Kidney capillary endothelial cell (primary cell): ENCODE data around the gene INSIG1.

Source experiments
- DNase-seq: peaks from one replicate; pipeline ENCODE4 v3.0.0-alpha.2; 2018; ENCODE audit warnings: low spot score

Gene INSIG1

GRCh38 chr7:155266440-155266839 is 31.2 kb upstream of the INSIG1 start:
- DNase-seq = no peak

DNA sequence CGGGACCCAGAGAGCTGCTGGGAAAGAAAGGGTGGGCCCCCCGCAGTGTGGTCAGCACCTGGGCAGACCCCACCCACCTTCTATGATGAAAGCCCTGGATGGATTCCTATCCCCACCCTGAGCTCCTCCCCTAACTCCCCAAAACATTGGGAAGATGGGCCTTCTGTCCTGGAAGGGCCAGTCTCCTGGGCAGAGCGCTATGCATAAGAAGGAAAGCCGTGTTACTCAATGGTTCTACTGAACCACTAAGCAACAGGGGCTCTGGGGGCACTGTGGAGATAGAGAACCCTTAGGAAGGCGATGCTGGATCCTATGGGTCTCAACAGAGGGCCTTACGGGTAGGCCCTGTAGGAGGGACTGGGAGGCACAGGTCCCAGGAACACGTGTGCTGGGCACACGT is 30.7 kb upstream of the INSIG1 start:
- no peak for DNase-seq

- no peak for DNase-seq
Observed at GRCh38 chr7:155267436-155267835, 30.2 kb upstream of the INSIG1 start.

DNA sequence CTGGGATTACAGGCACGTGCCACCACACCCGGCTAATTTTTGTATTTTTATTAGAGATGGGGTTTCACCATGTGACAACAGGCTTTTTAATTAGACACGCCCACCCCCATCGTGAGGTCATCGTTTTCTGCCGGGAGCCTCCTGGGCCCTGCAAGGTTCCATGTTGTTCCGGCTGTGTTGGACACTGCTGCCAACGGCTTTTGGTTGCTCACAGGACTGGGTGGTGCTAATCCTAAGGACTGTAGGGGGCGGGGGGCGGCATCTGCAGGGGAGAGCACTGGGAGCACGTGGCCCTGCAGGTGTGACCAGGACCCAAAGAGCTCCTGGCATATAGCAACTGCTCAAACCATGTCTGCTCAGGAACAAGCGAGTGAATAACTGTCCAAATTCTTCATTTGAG is 29.5 kb upstream of the INSIG1 start:
- DNase-seq = no peak

- no peak for DNase-seq
Observed at GRCh38 chr7:155268921-155269650, 28.6 kb upstream of the INSIG1 start.

- no peak for DNase-seq
Observed at GRCh38 chr7:155269766-155270585, 27.7 kb upstream of the INSIG1 start.

DNA sequence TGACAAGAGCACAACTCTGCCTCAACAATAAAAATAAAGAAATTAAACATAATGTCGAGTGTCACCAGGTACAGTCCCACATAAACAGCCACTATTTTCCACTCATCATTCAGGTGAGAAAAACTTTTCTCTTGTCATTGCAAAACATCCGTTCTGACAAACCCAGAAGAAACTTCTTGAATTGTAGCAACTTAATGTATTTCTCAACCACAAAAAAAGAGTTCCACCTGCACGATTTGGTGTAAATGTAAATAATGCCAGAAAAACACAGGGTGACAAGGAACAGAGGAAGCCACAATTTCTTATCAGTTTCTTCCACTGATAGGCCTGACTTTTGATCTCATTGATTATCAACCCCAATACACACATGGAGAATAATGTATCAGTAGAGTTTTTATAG is 26.8 kb upstream of the INSIG1 start:
- DNase-seq = no peak

DNA sequence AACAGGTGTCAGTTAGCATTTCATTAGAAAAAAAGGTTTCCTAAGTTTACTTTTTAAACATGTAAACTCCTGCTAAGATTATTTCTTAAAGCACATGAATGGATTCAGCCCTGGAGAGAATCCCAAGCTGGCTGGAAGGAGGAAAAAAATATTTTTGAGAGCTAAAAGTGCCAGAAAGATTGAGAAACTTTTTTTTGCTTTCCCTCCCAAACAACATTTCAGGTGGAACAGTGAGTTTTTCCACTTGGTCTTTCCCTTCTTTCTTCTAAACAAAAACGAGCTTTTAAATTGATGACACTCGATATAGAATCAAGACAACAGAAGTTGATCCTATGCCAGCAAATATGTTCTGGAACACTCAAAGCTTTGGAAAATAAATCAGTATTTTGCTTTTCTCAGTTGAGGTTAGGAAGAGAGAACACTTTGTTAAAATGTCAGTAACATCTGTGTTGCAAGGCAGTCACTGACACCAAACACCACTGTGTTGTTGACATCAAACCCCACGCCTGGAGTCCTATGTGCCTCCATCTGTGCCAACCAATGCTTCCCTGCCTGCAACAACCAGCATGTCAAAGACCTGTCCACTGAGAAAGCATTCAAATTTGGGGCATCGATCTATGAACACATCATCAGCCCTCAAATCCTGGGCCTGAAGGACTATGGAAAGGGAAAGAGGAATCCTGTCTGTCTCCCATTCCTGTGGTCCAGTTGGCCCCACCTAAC is 22.9 kb upstream of the INSIG1 start:
- no peak for DNase-seq

- no peak for DNase-seq
Observed at GRCh38 chr7:155276042-155276799, 21.5 kb upstream of the INSIG1 start.

GRCh38 chr7:155276800-155277375 is 20.8 kb upstream of the INSIG1 start:
- DNase-seq = no peak

DNA sequence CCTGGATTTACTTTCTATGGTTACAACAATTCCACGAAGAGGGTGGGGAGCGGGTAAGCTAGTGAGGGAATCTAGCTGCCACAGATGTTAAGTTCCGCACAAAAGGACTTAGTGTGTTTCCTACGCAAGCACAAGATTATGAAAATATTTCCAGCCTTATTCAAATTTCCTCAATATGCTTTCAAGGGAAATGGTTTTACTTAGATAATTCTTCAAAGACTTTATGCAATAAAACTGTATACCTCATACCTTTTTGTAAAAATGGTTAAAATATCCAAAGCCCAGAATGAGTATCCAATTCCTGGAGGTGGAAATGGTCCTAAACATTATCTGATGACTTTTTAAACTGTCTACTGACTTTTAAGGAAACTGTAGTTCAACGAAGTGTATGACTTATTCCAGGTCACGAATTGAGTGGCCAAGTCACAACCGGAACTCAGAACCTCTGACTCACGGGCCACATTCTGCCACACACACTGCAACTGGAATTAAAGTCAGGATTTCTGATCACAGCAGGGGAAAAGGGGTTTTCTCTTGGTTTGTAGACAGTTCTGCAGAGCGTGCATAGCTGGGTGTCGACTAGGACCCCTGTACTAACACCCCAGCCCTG is 20.2 kb upstream of the INSIG1 start:
- DNase-seq = no peak

DNA sequence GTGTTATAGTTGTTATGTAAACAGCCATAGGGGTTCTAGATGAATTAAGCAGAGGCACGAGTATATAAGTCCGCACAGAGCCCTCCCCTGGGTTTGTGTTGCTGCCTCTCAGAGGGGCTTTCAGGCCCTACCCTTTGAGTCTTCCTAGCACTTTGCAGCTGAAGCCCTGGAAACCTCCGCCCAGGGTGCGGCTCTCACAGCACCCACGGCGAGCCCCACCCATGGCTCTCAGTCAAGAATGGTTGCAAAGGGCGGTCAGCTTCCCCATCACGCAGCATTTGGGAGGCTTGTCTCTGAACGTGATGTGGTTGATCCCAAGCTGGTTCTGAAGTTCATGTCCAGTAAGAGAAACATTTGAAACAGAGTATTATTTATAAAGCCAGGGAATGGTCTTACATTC is 18.8 kb upstream of the INSIG1 start:
- no peak for DNase-seq

- no peak for DNase-seq
Observed at GRCh38 chr7:155279787-155280445, 17.8 kb upstream of the INSIG1 start.

- DNase-seq = peak; percentile 60
Observed at GRCh38 chr7:155280446-155281397, 17.0 kb upstream of the INSIG1 start.

- no peak for DNase-seq
Observed at GRCh38 chr7:155281398-155281969, 16.2 kb upstream of the INSIG1 start.

DNA sequence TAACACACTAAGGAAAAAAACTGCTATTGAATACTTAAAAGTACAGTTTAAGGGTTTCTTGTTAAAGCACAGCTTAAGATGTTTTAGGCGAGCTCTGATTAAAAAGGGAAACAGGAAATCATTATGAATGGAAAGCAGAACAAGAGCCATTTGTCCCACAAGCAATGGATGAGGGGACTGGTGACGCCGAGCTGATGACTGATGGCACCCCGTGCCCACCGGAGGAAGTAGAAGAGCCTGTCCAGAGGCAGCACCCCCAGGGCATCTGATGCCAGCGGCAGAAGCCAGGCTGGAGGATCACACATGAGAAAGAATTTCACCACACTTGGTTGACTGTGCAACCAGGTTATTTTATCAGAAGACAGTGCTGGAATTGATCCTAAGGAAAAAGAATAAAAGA is 15.0 kb upstream of the INSIG1 start:
- DNase-seq = no peak

DNA sequence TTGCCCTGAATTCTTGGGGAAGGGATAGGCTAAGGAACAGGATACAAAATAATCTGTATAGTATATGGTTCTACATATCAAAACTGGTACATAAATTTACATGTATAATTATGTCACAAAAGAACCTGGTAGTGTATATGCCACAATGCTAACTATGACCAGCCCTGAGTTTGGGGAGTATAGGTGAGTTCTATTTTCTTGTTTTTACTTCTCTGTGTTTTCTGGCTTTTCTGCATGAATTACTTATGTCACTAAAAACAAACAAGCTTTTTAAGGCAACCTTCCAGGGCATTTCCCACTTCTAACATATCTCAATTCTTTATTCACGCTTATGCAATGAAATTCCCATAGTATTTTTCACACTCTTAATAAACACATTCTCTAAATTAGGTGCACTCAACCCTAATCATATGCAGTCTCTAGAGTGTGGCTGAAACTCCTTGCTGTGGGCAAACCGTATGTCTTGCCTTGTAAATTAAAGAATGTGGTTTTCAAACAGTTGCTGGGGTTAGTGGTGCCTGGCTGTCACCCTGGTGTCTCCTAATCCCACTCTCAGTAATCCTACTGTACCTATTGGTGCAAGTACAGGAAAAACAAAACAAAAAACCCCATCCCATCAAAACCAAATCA is 14.0 kb upstream of the INSIG1 start:
- DNase-seq = no peak

DNA sequence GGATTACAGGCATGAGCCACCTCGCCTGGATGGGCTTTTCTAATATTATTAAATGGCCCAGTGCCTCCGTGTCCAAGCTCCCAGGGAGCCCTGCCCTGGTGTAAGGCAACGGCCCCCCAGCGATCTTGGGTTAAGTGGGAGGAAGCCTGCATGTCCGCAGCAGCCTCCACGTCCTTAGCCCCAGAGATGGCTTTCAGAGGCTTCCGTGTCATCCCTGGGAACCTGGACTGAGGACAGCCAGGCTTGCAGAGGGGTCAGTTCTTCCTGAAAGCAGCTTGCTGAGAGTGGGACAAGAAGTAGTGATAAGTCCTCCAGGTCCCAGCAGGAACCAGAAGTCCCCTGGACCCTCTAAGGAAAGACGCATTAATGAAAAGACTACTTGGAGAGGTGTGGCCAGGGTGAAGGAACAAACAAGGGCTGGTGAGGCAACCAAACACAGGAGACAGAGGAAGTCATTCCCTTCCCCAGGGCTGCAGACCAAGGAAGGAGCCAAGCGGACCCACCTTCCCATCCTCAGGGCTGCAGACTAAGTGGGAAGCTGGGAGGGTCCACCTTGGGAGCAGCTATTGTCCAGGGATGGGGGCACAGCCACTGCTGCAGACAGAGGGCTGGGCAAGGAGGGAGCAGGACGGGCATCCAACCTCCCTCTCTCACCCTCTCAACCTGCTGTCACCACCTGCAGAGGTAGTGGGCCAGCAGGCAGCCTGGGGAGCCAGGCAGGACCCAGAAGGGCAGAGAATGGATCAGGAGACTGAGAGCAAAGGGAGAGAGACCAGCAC is 13.0 kb upstream of the INSIG1 start:
- DNase-seq = no peak
